NCI-H2227 (cell line): ENCODE measurements around the gene FLACC1.
"Not testable (repeated sequence)": the region's sequence is repeated elsewhere in the genome, so short reads cannot be mapped to it uniquely, and the experiment has no call there.

Source experiments
- DNase-seq: peaks from one replicate; lab custom pipeline; 2025; ENCODE audit not compliant: unreplicated experiment; lab: John Stamatoyannopoulos, UW

Gene FLACC1

DNA sequence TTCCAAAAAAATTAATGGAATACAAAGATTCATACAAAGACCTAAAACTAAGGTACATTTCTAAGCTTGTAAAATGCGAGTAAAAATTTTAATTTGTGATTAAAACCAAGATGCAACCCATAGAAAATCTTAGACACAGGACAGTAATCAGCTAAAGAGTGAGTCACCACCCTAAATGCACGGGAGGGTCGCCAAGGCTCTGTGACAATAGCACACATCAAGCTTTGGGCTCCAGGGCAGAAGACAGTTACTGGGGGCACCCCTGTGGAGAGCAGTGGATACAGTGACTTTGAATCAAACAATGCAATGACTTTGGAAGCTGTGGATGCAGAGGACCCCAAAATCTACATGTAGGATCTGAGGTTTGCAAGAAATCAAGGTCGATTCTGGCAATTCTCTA lies 7.5 kb downstream of the FLACC1 start:
- DNase-seq, result no peak

DNA sequence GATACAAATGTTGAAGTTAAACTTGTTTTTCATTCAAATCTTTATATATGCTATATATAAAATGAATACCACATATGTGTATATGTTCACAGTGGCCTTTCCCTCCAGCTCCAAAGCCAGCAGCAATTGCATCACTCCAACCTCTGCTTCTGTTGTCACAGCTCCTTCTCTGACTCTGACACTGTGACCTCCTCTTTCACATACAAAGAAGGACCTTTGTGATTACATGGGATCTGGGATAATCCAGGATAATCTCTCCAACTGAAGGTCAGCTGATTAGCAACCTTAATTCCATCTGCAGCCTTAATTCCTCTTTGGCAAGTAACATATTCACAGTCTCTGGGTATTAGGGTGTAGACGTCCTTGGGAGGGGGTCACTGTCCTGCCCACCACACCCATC lies 8.4 kb downstream of the FLACC1 start:
- no peak for DNase-seq

DNA sequence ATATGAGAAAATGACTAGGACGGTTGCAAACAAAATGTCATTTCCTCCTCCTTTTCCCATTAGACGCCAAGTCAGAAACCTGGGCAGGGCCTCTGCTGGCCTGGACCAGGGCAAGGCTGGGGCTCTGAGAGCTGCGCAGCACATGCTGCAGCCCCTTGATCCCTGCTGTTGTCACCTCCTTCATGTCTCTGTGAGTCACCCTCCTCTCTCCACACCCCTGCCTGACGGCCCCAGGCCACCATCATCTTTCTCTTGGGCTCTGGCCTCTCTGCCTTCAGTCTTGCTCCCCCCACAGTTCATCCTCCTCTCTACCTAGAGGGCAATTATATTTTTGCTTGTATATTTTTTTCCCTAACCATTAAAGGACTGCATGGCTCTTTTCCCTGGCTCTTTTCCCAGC lies 10.0 kb downstream of the FLACC1 start:
- no peak for DNase-seq

DNA sequence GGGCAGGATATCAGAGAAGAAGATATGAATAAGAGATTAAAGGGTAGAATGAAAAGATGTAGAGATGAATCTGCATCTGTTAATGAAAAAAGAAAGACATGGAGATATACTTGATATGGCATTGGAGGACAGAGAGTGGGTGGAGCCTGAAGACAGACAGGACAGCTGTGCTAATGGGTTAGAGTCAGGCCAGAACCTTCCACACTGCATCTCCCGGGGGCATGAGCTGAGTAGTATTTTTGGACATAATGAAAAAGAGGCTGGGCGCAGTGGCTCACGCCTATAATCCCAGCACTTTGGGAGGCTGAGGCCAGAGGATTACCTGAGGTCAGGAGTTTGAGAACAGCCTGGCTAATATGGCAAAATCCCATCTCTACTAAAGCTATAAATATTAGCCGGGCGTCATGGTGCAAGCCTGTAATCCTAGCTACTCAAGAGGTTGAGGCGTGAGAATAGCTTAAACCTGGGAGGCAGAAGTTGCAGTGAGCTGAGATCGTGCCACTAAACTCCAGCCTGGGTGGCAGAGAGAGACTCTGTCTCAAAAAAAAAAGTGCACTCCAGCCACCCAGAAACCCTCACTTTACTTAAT lies 11.4 kb downstream of the FLACC1 start:
- no peak for DNase-seq

DNA sequence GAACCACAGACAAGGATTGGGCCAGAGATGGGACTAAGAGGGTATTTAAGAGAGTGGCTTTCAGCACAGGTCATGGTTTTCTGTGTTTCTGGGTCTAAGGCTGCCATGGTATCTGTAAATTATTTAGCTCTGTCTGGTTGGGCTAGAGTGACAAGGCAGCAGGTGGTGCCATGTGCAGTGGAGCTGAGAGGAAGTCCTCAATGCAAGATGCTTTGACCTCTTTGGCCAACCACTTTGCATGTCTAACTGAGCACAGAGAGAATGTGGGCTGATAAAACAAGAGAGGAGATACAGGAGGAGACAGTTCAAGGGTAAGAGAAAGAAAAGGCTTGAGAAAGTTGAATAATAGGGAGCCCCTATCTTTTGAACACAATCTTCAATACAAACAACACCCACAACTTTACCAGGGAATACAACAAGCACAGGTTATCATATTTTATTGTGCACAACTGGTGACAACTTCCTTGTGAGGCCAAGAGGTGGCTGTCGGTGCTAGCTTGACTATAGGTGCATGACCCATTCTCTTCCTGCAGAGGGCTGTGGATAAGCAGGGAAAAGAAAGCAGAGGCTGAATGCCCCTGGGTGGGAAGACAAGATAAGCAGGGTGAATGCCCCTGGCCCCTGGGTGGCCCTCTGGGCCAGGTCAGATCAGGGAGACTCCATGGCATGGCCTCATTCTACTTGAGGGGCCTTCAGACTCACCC lies 12.3 kb downstream of the FLACC1 start:
- DNase-seq, result no peak

DNA sequence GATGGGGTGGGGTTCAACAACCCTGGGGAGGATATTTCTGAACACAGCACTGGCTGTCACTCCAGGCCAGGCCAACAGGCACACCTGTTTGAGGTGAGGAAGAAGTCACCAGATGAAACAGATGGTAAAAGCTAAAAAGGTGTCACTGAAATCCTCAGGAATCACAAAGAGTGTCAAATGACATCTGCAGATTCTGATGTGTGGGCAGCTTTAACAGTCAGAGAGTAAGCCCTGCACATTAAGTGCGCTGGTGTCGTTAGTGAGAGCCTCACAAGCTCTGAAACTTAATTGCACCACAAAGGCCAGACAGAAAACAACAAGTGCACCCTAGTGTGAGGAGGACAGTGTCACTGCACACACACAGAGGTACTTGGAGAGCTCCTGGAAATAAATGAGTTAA lies 13.6 kb downstream of the FLACC1 start:
- no peak for DNase-seq

DNA sequence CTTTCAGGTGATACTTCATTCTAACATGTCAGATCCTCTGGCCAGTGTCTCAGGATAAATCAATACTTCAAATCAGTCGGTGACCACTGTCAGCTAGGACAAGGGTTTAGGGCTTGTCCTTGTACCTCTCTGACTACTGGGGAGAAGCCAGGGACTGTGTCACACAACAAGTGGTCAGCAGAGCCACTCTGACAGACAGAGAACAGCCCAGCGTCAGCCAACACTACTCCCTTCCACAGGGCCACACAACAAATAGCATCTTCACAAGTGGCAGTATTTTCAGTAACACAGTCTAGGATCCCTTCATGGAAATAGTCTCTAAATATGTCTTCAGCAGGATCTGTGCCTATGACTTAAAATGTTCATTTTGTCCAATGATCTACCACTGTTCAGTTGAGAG lies 14.2 kb downstream of the FLACC1 start:
- no peak for DNase-seq

DNA sequence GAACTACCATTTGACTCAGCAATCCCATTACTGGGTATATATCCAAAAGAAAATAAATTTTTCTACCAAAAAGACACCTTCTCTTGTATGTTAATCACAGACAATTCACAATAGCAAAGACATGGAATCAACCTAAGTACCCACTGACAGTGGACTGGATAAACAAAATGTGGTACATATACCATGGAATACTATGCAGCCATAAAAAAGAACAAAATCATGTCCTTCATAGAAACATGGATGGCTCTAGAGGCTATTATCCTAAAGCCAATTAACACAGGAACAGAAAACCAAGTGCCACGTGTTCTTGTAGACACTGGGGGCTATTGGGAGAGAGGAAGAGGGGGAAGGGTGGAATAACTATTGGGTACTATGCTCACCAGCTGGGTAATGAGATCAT lies 27.7 kb downstream of the FLACC1 start:
- DNase-seq, result no peak

DNA sequence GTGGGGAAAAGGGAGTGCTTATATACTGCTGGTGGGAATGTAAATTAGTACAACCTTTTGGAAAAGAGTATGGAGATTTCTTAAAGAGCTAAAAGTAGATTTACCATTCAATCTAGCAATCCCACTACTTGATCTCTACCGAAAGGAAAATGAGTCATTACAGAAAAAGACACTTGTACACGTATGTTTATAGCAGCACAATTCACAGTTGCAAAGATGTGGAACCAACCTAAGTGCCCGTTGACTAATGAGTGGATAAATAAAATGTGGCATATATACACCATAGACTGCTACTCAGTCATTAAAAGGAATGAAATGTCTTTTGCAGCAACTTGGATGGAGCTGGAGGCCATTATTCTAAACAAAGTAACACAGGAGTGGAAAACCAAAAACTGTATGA lies 29.5 kb downstream of the FLACC1 start:
- no peak for DNase-seq

DNA sequence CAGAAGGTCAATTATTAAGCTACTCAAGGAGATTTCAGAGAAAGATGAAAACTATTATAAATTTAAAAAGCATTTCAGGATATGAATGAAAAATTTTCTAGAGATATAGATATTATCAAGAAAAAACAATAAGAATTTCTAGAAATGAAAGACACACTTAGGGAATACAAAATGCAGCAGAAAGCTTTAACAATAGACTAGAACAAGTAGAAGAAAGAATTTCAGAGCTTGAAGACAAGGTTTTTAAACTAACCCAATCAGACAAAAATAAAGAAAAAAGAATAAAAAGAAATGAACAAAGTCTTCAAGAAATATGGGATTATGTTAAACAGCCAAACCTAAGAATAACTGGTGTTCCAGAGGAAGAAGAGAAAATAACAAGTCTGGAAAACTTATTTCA lies 34.4 kb downstream of the FLACC1 start:
- DNase-seq, result no peak

DNA sequence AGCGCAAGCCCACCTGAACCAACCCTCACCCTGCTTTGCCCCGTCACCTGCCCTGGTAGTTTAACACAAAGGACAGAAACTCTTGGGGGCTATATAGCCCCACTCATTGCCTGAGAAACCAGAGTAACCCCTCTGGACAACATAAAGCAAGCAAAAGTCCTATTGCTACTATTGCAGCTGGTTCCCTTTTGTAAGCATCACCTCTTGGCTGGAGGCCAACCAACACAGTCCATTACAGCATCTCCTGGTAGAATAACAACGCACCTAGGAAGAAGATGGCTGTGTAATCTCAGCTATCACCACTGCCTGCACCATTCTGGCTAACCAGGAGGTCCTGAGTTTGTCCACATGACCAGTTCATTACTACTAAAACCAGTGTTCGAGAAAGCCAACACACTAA lies 36.4 kb downstream of the FLACC1 start:
- DNase-seq, result no peak

DNA sequence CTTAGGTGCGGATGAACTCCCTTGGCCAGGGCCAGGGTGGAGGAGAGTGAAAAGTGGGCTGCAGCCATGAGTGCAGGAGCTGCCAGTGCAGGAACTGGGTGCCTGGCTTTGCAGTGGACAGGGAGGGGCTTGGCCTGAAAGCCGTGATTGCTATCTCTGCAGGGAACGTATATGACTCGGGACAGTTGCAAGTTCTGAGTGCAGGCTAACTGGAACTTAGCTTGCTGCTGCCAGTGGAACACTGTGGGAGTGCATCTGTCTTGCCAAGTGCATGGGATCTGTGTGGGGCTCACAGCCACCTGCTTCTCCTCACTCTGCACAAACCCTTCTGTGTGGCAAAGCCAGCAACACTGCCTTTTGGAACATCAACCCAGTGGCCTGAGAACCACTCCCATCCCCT lies 36.9 kb downstream of the FLACC1 start:
- DNase-seq, result no peak

DNA sequence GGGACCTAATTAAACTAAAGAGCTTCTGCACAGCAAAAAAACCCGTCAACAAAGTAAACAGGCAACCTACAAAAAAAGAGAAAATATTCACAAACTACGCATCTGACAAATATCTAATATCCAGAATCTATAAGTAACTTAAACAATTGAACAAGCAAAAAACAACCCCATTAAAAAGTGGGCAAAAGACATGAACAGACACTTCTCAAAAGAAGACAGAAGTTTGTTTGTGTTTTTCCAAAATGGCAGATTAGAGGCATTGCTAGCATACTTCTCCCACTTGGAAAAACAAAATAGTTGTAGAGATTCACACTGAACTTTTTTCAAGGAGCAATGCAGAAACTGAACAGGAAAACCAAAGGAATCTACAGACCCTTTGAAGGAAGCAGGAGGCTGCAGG lies 37.6 kb downstream of the FLACC1 start:
- no peak for DNase-seq

DNA sequence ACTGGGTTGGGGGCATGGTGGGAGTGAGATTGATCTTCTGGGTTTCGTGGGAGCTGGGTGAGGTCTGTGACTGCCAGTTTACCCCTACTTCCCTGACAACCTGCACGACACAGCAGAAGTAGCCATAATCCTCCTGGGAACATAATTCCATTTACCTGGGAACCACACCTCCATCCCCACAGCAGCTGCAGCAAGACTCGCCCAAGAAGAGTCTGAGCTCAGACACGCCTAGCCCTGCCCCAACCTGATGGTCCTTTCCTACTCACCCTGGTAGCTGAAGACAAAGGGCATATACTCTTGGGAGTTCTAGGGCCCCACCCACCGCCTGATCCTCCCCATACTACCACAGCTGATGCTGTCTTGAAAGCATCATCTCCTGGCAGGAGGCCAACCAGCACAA lies 43.8 kb downstream of the FLACC1 start:
- no peak for DNase-seq

DNA sequence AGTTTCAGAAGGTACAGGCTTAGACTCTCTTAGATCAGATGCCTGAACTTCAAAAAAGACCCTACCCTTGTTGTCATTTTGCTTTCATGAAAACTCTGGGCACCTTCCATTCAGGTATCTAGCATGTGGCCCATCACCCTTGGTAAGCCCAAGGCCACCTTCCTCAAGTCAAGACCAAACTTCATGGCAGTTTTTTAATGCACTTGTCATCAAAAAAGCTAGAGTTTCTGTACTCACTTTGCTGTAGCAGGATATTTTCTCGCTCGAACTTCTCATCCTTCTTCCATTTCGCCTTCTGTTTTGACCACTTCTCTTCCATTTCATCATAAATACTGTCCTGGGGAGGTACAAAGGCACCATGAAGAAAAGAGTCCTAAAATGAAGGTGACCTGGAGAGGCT lies 48.2 kb downstream of the FLACC1 start:
- no peak for DNase-seq

DNA sequence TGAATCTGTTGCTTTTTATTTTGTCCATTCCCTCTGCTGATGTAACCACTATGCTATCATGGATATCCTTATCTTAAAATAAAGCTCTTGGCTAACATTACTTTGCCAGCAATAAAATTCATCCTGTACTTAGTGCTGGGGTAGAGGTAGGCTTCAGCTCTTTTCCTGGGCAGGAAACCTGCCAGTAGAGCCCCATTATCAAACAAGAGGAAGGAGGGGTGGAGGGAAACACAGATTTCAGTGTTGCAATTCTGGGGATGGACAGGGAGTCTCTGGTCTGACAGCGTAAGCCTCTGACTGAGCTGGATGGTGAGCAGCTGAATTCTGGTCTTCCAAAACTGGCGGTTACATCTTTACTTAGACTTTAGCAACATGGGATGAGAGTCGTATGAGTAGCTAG lies 49.3 kb downstream of the FLACC1 start:
- no peak for DNase-seq

DNA sequence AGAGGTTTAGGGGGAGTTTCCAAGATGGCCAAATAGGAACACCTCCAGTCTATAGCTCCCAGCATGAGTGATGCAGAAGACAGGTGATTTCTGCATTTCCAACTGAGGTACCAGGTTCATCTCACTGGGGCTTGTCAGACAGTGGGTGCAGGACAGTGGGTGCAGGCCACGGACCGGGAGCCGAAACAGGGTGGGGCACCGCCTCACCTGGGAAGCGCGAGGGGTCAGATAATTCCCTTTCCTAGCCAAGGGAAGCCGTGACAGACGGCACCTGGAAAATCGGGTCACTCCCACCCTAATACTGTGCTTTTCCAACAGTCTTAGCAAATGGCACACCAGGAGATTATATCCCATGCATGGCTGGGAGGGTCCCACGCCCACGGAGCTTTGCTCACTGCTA lies 57.2 kb downstream of the FLACC1 start:
- not testable (repeated sequence) for DNase-seq

DNA sequence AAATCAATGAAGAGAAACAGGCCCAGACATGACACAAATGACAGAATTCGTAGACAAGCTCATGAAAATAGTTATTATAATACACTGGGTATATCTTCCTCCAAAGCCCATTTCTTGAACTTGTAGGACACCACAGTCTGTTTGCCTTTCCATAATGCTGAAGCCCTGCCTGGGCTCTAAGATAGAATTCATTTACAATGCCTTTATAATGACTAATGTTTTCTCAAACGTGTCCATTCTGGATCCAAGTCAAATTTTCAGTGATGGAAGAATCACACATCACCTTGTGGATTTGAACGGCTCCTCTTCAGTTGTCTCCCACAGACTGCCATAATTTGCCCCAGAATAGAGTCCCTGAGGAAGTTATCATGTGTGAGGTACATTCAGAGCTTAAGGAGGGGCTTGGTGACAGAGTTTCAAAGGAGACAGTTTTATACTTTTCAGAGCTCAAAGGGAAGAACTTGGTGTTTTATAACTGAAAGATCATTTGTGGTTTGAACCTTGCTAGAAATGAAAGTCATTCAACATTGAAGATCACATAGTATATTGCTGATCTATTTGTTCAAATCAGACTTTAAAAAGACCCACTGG lies 58.6 kb downstream of the FLACC1 start:
- no peak for DNase-seq

DNA sequence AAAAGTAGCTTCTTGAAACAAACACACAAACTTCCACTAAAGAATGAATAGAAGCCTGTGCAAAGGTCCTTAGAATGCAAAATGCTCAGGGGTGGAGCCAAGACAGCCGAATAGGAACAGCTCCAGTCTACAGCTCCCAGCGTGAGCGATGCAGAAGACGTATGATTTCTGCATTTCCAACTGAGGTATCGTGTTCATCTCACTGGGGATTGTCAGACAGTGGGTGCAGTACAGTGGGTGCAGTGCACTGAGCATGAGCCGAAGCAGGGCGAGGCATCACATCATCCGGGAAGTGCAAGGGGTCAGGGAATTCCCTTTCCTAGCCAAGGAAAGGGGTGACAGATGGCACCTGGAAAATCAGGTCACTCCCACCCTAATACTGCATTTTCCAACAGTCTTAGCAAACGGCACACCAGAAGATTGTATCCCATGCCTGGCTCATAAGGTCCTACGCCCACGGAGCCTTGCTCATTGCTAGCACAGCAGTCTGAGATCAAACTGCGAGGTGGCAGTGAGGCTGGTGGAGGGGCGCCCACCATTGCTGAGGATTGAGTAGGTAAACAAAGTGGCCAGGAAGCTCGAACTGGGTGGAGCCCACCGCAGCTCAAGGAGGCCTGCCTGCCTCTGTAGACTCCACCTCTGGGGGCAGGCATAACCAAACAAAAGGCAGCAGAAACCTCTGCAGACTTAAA lies 66.5 kb downstream of the FLACC1 start:
- not testable (repeated sequence) for DNase-seq

DNA sequence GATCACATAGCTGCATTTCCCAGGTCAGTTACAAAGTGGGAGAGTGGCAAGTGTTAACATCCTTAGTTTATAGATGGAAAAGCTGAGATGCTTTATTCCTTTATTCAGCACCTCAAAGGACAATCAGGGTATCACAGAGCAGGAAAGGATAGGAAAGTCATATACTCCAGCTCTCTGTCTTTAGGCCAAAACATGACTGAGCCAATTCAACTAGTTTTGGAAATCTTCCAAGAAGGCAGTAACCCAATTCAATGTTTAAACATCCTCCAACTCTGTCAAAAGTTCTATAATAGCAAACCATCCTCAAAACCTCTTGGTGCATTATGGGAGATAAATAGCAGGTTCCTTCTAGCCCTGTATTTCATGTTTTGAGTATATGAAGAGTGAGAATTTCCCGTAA lies 71.6 kb downstream of the FLACC1 start:
- DNase-seq, result no peak

DNA sequence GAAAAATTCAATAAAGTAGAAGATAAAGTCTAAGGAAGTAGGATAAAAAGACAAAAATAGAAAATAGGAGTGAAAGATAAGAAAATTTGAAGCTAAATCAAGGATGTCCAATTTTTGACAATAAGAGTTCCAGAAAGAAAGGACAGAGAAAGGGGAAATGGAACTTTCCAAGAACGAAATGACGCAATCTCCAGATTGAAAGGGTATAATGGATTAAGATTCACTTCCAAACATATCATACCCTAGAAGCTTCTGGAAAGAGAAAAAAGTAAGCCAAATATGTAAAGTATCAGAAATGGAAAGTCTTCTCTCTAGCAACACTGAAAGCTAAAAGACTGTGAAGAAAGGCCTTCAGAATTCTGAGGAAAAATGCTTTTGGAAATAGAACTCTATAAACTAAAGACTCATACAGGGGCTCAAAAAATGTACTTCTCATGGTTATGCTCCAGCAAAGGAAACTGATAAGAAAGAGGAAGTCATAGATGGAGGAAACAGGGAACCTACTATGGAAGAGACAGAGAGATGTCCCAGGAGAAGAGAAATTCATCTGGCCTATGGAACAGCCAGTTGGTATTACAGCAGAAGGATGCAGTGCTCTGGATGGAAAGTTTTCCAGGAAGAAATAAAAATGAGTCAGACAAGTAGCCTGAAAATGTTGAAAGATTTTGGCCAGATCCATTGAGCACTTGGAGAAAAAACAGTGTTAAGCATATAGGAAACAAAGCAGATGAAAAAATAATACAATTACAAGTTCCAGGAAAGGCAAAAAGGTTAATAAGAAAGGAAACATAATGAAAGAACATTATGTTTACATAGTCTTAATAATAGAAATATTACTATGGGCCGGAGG lies 76.7 kb downstream of the FLACC1 start:
- DNase-seq, result no peak
